T-helper 17 cell (primary cell): Measurements from ENCODE around the gene TYW3. TPM values are rescaled to one million over a fixed set of nuclear protein-coding genes. Genes with fewer than 3 reads are reported as not detected.

ENCODE experiments used
- ATAC-seq: fragments of 150-1000 bp; cut with Tn5 transposase; 2 replicates; pipeline ENCODE4 v1.10.0; 2021; ENCODE audit warnings: mild to moderate bottlenecking, moderate library complexity
- DNase-seq, 3 donors: peaks; one replicate each; pipeline versions ENCODE4 v3.0.0 to v3.0.0-alpha.2; 2020 to 2021
- H3K9me3 ChIP-seq: one replicate; pipeline ENCODE4 v1.7.0; 2013; ENCODE audit warnings: low read length, mild to moderate bottlenecking; ENCODE audit not compliant: control insufficient read depth, poor library complexity, severe bottlenecking
- H3K27ac Mint-ChIP-seq: one replicate; pipeline ENCODE4 v1.8.0; 2022; ENCODE audit warnings: mild to moderate bottlenecking, moderate library complexity, mixed read lengths
- H3K27me3 Mint-ChIP-seq: one replicate; pipeline ENCODE4 v1.8.0; 2022; ENCODE audit warnings: mixed read lengths
- H3K36me3 Mint-ChIP-seq: one replicate; pipeline ENCODE4 v1.8.0; 2022; ENCODE audit warnings: low read depth, mixed read lengths
- H3K4me1 Mint-ChIP-seq: one replicate; pipeline ENCODE4 v1.8.0; 2022; ENCODE audit warnings: mild to moderate bottlenecking, mixed read lengths
- H3K4me3 Mint-ChIP-seq: one replicate; pipeline ENCODE4 v1.8.0; 2022; ENCODE audit warnings: mild to moderate bottlenecking, moderate library complexity, mixed read lengths
- total RNA-seq, 4 donors: library from RNA in 2 of 4; stranded (reverse) in 2 of 4; gene quantifications; one replicate each; pipeline ENCODE4 v1.2.3 and lab custom pipeline; 2022 to 2026

TYW3 gene, protein sequence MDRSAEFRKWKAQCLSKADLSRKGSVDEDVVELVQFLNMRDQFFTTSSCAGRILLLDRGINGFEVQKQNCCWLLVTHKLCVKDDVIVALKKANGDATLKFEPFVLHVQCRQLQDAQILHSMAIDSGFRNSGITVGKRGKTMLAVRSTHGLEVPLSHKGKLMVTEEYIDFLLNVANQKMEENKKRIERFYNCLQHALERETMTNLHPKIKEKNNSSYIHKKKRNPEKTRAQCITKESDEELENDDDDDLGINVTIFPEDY
- total RNA-seq (10 to 100 TPM; 13.4 to 17.0 TPM), total RNA-seq (lab: John Stamatoyannopoulos, UW) (18.5 to 35.1 reads per million in 2 donors)

DNA sequence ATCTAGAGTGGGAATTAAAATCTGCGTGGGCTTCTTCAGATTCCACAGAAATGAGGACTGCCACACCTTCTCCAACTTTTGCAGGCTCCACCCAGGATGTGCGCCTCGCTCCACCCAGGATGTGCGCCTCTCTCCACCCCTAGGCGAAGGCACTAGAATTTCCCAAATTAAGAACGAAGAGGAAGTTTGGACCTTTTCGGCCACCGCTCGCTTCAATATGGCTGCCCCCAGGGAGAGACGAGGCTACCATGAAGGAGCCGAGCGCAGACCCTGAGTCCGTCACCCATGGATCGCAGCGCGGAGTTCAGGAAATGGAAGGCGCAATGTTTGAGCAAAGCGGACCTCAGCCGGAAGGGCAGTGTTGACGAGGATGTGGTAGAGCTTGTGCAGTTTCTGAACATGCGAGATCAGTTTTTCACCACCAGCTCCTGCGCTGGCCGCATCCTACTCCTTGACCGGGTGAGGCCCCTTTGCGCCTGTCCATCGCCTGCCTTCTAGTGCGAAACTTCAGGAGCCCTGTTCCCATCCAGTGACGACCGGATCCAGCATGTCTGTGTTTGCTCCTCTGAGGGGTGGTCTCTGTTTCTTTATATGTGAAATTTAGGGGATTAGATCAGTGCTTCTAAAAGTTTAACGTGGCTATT, at the start of gene TYW3, which contains the start of gene CRYZ:
TSS of gene TYW3 (plus strand) at position 193 of the 644 bp plus-strand sequence. CDS start at position 286, 93 bp downstream.
TSS of gene CRYZ (minus strand) at position 91 of the 644 bp plus-strand sequence. CDS start 8,229 bp downstream, outside the sequence.
- DNase-seq, result peak; percentile 60 to 75 (median 73)
- no peaks in the 10 kb centered on the region for H3K9me3 ChIP-seq
- peaks cover 41% of the 10 kb centered on the region for H3K4me1 Mint-ChIP-seq
- no peaks in the 10 kb centered on the region for H3K27me3 Mint-ChIP-seq
- H3K4me3 Mint-ChIP-seq, result peak within 1 kb of the TSS; percentile 99
- peak within 1 kb of the TSS; percentile 99 for H3K27ac Mint-ChIP-seq
- H3K36me3 Mint-ChIP-seq, result peaks cover 3% of the 10 kb centered on the region
- peak; percentile 84 for ATAC-seq

GRCh38 chr1:74683656-74684055, 49.3 kb upstream of the TYW3 start:
- no peak overlapping the region for H3K27ac Mint-ChIP-seq
- H3K27me3 Mint-ChIP-seq, result no peaks in the 10 kb centered on the region
- H3K4me1 Mint-ChIP-seq, result no peaks in the 10 kb centered on the region
- H3K36me3 Mint-ChIP-seq, result peaks cover 4% of the 10 kb centered on the region
- ATAC-seq (no peak), DNase-seq (no peak)
- no peak overlapping the region for H3K4me3 Mint-ChIP-seq
- H3K9me3 ChIP-seq, result no peaks in the 10 kb centered on the region

DNA sequence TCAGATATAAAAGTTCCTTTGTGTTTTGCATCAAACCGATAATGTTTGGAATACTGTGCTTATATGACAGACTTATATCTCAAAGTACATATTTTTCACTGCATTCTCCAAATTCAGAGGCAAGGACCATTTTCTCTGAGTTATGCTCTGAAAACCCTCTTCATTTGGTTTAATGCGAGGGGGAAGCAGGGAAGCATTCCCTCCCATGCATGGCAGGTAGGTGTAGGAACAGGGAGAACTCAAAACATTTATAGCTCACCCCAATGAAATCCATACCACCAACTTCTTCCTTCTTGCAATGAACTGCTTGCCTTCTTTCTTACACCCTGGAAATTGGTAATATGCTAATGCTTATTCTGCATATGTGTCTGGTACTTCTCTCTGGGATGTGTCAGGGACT, 48.7 kb upstream of the TYW3 start:
- DNase-seq (no peak), ATAC-seq (no peak)
- H3K27me3 Mint-ChIP-seq, result peaks cover 1% of the 10 kb centered on the region
- H3K4me3 Mint-ChIP-seq, result no peak overlapping the region
- no peaks in the 10 kb centered on the region for H3K9me3 ChIP-seq
- H3K27ac Mint-ChIP-seq, result no peak overlapping the region
- no peaks in the 10 kb centered on the region for H3K4me1 Mint-ChIP-seq
- H3K36me3 Mint-ChIP-seq, result peaks cover 4% of the 10 kb centered on the region

- Mint-ChIP-seq H3K27ac (no peak overlapping the region), H3K27me3 (peaks cover 5% of the 10 kb centered on the region), H3K4me1 (peaks cover 4% of the 10 kb centered on the region), H3K4me3 (no peak overlapping the region), H3K36me3 (peaks cover 2% of the 10 kb centered on the region)
- DNase-seq (no peak), ATAC-seq (no peak)
- H3K9me3 ChIP-seq, result no peaks in the 10 kb centered on the region
Measured at GRCh38 chr1:74686928-74687327, 46.0 kb upstream of the TYW3 start.

DNA sequence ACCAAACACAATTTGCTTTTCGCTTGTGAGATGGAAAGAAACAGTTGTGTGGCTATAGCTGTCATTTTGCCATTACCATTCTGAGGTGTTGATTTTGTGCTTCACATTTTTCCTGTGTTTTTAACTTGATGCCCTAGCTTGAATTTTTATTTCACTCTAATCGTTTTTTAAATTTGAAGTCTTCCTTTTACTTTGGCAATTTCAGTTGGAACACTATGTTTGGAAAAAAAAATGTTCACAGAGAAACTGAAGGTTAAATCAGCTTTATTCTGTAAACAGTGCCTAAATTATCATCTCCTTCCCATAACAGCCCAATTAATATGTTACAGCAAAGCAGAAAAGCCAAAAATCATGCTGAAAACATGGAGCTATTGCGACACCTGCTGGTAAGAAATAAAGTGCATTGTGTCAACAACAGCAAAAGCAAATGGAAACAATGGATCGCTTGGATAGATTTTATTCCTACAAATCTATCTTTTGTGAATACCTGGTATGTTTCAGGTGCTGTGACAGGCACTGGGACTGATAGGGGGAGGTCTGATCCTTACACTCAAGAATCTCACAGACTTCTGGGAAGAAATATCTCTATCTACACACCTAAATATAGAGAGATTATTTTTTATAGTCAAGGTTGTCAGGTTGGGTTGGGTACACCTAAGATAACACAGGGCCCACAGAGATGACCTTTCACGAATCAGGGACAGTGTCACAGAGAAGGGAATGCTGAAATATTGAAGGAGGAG, 43.2 kb upstream of the TYW3 start:
- H3K4me1 Mint-ChIP-seq, result peaks cover 4% of the 10 kb centered on the region
- peak in 1 of 3 donors; percentile 24 for DNase-seq
- H3K27me3 Mint-ChIP-seq, result peaks cover 5% of the 10 kb centered on the region
- H3K4me3 Mint-ChIP-seq, result no peak overlapping the region
- ATAC-seq, result no peak
- no peak overlapping the region for H3K27ac Mint-ChIP-seq
- no peaks in the 10 kb centered on the region for H3K9me3 ChIP-seq
- H3K36me3 Mint-ChIP-seq, result no peaks in the 10 kb centered on the region

GRCh38 chr1:74690364-74690696, 42.6 kb upstream of the TYW3 start:
- no peak overlapping the region for H3K27ac Mint-ChIP-seq
- ATAC-seq, result no peak

DNA sequence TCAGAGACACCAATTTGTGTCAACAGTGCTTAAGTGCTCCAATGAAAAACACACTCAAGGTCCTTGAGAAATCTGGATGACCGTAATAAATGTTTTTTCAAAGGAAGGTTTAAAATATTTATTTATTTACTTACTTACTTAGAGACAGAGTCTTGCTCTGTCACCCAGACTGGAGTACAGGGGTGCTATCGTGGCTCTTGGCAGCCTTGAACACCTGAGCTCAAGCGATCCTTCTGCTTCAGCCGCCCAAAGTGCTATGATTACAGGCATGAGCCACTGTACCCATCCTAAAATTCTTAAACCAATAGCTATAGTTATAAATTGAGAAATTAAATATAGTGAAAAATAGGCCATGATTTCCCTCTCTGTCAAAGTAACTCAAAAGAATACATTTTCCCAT, 42.0 kb upstream of the TYW3 start:
- DNase-seq (no peak), ATAC-seq (no peak)
- no peaks in the 10 kb centered on the region for H3K9me3 ChIP-seq
- no peaks in the 10 kb centered on the region for H3K36me3 Mint-ChIP-seq
- H3K4me1 Mint-ChIP-seq, result peaks cover 4% of the 10 kb centered on the region
- no peak overlapping the region for H3K27ac Mint-ChIP-seq
- H3K27me3 Mint-ChIP-seq, result peaks cover 5% of the 10 kb centered on the region
- H3K4me3 Mint-ChIP-seq, result no peak overlapping the region

More at GRCh38 chr1:74690364-74690696, 42.6 kb upstream of the TYW3 start:
- Mint-ChIP-seq H3K27me3 (peaks cover 5% of the 10 kb centered on the region), H3K4me3 (no peak overlapping the region), H3K36me3 (no peaks in the 10 kb centered on the region), H3K4me1 (peaks cover 4% of the 10 kb centered on the region)
- no peaks in the 10 kb centered on the region for H3K9me3 ChIP-seq
- DNase-seq, result no peak

DNA sequence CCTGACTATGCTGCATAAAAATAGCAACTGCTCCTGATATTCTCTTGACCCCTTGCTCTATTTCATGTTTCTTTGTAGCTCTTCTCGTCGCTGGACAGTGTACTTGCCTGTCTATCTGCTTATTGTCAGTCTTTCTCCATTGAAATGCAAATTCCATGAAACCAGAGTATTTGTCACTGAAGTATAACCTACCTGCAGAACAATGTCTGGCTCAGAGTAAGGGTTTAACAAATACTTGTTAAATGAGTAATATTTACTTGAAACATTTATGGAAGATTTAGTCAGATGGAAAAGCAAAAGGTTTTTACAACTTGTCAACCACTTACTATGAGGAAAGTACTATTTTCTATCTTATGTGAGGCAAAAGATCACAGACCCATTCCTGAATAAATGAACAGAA, 39.5 kb upstream of the TYW3 start:
- no peak for DNase-seq

GRCh38 chr1:74697832-74698231, 35.1 kb upstream of the TYW3 start:
- peak overlapping the region; percentile 65 for H3K27ac Mint-ChIP-seq
- H3K36me3 Mint-ChIP-seq, result peaks cover 8% of the 10 kb centered on the region
- no peaks in the 10 kb centered on the region for H3K9me3 ChIP-seq
- H3K4me3 Mint-ChIP-seq, result no peak overlapping the region
- H3K27me3 Mint-ChIP-seq, result no peaks in the 10 kb centered on the region
- H3K4me1 Mint-ChIP-seq, result peaks cover 5% of the 10 kb centered on the region
- no peak for ATAC-seq
- DNase-seq, result no peak

More for the DNA sequence above, 39.5 kb upstream of the TYW3 start:
- no peaks in the 10 kb centered on the region for H3K9me3 ChIP-seq
- Mint-ChIP-seq H3K4me1 (peaks cover 9% of the 10 kb centered on the region), H3K27me3 (peaks cover 5% of the 10 kb centered on the region), H3K36me3 (peaks cover 5% of the 10 kb centered on the region), H3K27ac (no peak overlapping the region), H3K4me3 (no peak overlapping the region)
- no peak for ATAC-seq

GRCh38 chr1:74699331-74699730, 33.6 kb upstream of the TYW3 start:
- Mint-ChIP-seq H3K36me3 (peaks cover 11% of the 10 kb centered on the region), H3K27ac (no peak overlapping the region), H3K4me1 (peaks cover 5% of the 10 kb centered on the region), H3K27me3 (no peaks in the 10 kb centered on the region), H3K4me3 (no peak overlapping the region)
- DNase-seq (no peak), ATAC-seq (no peak)
- H3K9me3 ChIP-seq, result no peaks in the 10 kb centered on the region

GRCh38 chr1:74703386-74704182, 29.4 kb upstream of the TYW3 start:
- H3K4me3 Mint-ChIP-seq, result no peak overlapping the region
- no peak overlapping the region for H3K27ac Mint-ChIP-seq
- H3K9me3 ChIP-seq, result no peaks in the 10 kb centered on the region
- no peaks in the 10 kb centered on the region for H3K27me3 Mint-ChIP-seq
- peaks cover 6% of the 10 kb centered on the region for H3K4me1 Mint-ChIP-seq
- H3K36me3 Mint-ChIP-seq, result peaks cover 17% of the 10 kb centered on the region
- DNase-seq, result no peak
- ATAC-seq, result no peak

DNA sequence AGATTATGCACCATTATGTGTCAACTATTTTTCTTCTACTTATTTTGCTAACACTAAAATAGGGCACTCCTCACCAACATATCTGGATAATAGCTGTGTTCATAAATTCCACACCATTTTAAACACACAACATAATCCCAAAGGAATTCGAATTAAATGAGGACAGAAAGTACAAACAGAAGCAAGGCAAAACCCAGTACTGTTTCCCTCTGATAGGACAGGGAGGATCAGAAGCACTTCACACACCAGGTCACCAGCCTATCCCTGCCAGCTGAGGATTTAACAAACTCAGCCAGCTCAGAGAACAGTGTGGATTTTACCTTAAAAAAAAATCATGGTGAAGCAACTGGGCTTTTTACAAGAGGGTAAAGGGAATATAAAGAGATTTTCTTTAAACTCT, 20.1 kb upstream of the TYW3 start:
- H3K27ac Mint-ChIP-seq, result no peak overlapping the region
- DNase-seq (no peak), ATAC-seq (no peak)
- no peaks in the 10 kb centered on the region for H3K27me3 Mint-ChIP-seq
- no peak overlapping the region for H3K4me3 Mint-ChIP-seq
- no peaks in the 10 kb centered on the region for H3K9me3 ChIP-seq
- H3K4me1 Mint-ChIP-seq, result peaks cover 10% of the 10 kb centered on the region
- H3K36me3 Mint-ChIP-seq, result peaks cover 20% of the 10 kb centered on the region

DNA sequence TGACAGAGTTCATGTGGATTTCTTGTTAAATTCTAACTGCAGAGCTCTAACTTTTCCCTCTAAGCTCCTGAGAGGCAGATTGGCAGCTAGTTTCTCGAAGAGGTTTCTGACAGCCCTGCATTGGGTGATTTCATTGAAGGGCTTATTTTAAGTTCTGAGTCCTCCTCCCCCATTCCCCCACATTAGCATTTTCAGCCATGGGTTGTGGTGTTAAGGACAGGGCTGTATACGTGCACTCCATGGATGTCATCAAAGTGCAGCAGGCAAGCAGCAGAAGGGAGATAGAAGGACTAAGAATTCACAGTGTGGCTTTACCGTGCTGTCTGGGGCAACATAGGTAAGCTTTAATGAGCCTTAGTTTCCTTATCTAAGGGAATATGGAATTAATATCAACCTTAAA, 19.1 kb upstream of the TYW3 start:
- H3K4me3 Mint-ChIP-seq, result no peak overlapping the region
- no peak for ATAC-seq
- H3K27me3 Mint-ChIP-seq, result no peaks in the 10 kb centered on the region
- no peaks in the 10 kb centered on the region for H3K9me3 ChIP-seq
- no peak for DNase-seq
- H3K27ac Mint-ChIP-seq, result no peak overlapping the region
- H3K4me1 Mint-ChIP-seq, result peaks cover 6% of the 10 kb centered on the region
- H3K36me3 Mint-ChIP-seq, result peaks cover 10% of the 10 kb centered on the region
